ENCODE measurements around the gene UNCX. TPM values are rescaled to one million over a fixed set of nuclear protein-coding genes. Genes with fewer than 3 reads are reported as not detected.
"Not testable (repeated sequence)": the region's sequence is repeated elsewhere in the genome, so short reads cannot be mapped to it uniquely, and the experiment has no call there.

UNCX gene
- total RNA-seq, 1 donor from 2014 or later = not detected

DNA sequence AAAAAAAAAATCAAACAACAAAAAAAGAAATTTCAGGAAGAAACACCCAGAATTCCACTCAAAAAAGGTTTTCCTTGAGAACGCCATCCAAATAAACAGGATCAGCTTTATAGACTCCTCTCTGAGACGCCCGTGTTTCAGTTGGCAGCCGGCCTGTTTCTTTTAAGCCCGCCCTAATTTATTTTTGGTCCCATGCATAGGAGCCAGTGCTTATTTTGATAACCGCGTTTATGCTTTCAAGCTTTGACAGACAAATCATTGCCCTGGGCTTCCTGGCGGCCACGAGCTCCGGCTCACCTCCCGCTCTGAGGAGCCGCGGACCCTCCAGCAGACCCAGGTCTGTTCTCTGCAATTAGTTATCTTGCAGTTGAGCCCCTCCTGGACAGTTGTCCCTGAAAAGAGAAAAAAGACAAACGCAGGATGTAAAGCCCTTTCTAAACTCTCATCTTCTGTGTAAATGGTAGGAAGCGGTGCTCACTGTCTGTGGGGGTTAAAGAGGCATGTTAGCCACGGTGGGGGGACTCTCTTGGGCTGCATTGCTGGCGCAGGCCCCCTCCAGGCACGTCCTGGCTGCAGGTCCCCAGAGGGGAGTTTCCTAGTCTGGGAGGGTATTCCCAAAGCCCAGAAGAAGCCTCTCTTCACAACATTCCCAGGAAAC, 22.2 kb upstream of the UNCX start:
- Histone ChIP-seq H3K4me3 (no peak overlapping the region), H3K4me1 (peaks cover 14% of the 10 kb centered on the region), H3K36me3 (no peaks in the 10 kb centered on the region), H3K27ac (no peak overlapping the region), H3K9me3 (no peaks in the 10 kb centered on the region), H3K27me3 (no peaks in the 10 kb centered on the region)
- TF ChIP-seq POLR2AphosphoS5 (IDR thresholded peaks at IDR 0.05; ENCODE audit: insufficient read depth in 1 of 2, low read depth in 1 of 2) = no peak
- TF ChIP-seq, protein P1, sequence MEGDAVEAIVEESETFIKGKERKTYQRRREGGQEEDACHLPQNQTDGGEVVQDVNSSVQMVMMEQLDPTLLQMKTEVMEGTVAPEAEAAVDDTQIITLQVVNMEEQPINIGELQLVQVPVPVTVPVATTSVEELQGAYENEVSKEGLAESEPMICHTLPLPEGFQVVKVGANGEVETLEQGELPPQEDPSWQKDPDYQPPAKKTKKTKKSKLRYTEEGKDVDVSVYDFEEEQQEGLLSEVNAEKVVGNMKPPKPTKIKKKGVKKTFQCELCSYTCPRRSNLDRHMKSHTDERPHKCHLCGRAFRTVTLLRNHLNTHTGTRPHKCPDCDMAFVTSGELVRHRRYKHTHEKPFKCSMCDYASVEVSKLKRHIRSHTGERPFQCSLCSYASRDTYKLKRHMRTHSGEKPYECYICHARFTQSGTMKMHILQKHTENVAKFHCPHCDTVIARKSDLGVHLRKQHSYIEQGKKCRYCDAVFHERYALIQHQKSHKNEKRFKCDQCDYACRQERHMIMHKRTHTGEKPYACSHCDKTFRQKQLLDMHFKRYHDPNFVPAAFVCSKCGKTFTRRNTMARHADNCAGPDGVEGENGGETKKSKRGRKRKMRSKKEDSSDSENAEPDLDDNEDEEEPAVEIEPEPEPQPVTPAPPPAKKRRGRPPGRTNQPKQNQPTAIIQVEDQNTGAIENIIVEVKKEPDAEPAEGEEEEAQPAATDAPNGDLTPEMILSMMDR (IDR thresholded peaks at IDR 0.05) = no peak
- no peak for TF ChIP-seq POLR2A (IDR thresholded peaks at IDR 0.05)
- intact Hi-C loops (cut with DNase I) = no loop called here
- DNase-seq (ENCODE audit: extremely low spot score in 2 of 2) = no peak

DNA sequence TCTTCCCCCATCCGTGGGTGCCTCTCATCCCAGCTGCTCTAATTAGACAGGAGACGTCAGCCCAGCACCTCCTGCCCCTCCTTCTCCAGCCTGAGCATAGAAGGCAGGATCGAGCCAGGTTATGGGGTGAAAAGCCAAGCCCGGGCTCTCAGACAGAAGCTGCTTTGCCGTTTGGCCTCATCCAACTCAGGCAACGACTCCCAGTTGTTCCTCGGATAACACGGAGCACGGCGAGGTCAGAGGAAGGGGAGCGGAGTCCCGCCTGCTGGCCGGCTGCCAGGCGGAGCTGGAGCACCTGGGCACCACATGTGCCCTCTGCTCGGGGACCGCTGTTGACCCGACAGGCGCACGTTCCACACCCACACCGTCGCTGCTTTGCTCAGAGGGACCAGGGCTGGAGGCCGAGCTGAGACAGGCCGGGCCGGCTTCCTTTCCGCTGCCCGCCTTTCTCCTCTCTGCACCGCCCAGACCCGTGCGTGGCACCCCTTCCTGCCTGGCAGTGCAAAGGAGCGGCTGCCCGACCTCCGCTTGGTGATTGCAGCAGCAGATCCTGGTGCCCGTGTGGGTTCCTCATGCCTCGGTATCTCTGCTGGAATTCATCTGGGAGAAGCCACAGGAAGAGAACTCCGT, 21.6 kb upstream of the UNCX start:
- peaks cover 14% of the 10 kb centered on the region for H3K4me1 ChIP-seq
- TF ChIP-seq POLR2A (IDR thresholded peaks at IDR 0.05) (no peak), POLR2AphosphoS5 (IDR thresholded peaks at IDR 0.05; ENCODE audit: insufficient read depth in 1 of 2, low read depth in 1 of 2) (no peak)
- TF ChIP-seq, protein P1 (IDR thresholded peaks at IDR 0.05) = no peak
- no peaks in the 10 kb centered on the region for H3K9me3 ChIP-seq
- H3K27me3 ChIP-seq = no peaks in the 10 kb centered on the region
- H3K36me3 ChIP-seq = no peaks in the 10 kb centered on the region
- intact Hi-C loops (cut with DNase I) = no loop called here
- no peak overlapping the region for H3K27ac ChIP-seq
- H3K4me3 ChIP-seq = no peak overlapping the region
- no peak for DNase-seq (ENCODE audit: extremely low spot score in 2 of 2)

DNA sequence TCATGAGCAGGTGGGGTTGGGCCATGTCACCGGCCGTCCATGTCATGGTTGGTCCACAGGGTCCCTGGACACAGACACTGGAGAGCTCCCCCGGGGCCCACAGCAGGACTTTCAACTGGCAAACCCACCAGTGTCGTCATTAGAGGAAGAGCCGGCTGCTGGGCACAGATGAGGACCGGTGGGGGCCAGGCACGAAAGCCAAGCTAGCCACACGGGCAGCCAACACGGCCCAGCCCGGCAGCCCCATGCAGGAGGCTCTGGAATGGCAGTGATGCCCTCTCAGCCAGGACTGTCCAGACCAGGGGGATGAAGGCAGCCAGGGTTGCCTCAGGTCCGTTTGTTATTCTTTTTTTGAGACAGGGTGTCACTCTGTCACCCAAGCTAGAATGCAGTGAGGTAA, 21.1 kb upstream of the UNCX start:
- DNase-seq (ENCODE audit: extremely low spot score in 2 of 2) = no peak
- H3K27me3 ChIP-seq = no peaks in the 10 kb centered on the region

DNA sequence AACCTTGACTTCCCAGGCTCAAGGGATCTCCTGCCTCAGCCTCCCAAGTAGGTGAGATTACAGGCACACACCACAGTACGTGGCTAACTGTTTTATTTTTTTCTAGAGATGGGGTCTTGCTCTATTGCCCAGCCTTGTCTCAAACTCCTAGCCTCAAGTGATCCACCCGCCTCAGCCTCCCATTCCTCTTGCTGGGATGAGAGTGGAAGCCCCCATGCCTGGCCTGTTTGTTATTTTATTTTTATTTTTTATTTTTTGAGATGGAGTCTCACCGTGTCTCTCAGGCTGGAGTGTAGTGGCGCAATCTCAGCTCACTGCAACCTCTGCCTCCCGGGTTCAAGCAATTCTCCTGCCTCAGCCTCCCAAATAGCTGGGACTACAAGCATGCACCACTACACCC, 20.6 kb upstream of the UNCX start:
- intact Hi-C loops (cut with DNase I); H3K9me3 ChIP-seq; H3K27ac ChIP-seq; H3K27me3 ChIP-seq; DNase-seq (ENCODE audit: extremely low spot score in 2 of 2); H3K36me3 ChIP-seq; H3K4me3 ChIP-seq: not testable (repeated sequence)
- H3K4me1 ChIP-seq = peaks cover 14% of the 10 kb centered on the region

More for the DNA sequence above, 21.1 kb upstream of the UNCX start:
- no peak overlapping the region for H3K4me3 ChIP-seq
- H3K36me3 ChIP-seq = no peaks in the 10 kb centered on the region
- H3K9me3 ChIP-seq = no peaks in the 10 kb centered on the region
- no peak overlapping the region for H3K27ac ChIP-seq
- peaks cover 14% of the 10 kb centered on the region for H3K4me1 ChIP-seq
- no peak for TF ChIP-seq POLR2A (IDR thresholded peaks at IDR 0.05)
- no peak for TF ChIP-seq POLR2AphosphoS5 (IDR thresholded peaks at IDR 0.05; ENCODE audit: insufficient read depth in 1 of 2, low read depth in 1 of 2)
- TF ChIP-seq, protein P1 (IDR thresholded peaks at IDR 0.05) = no peak
- intact Hi-C loops (cut with DNase I) = no loop called here

DNA sequence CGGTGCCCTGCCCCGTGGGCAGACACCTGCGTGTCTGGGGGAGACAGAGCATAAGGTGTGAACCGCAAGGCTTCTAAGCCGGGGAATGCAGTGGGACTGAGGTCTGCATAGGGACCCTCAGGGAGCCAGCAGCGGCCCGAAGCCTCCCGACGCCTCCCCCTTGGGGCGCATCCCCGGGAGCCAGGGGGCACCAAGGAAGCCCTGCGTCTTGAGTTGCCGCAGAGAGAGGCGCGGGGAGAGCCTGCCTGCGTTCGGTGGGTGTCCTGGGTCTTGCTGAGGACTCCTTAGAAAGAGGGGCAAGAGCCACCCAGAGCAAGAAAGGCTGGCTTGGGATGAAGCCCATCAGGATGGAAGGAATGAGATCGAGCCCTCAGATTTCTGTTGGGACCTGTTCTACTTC, 18.2 kb upstream of the UNCX start:
- no peak for TF ChIP-seq POLR2A (IDR thresholded peaks at IDR 0.05)
- H3K27ac ChIP-seq = no peak overlapping the region

DNA sequence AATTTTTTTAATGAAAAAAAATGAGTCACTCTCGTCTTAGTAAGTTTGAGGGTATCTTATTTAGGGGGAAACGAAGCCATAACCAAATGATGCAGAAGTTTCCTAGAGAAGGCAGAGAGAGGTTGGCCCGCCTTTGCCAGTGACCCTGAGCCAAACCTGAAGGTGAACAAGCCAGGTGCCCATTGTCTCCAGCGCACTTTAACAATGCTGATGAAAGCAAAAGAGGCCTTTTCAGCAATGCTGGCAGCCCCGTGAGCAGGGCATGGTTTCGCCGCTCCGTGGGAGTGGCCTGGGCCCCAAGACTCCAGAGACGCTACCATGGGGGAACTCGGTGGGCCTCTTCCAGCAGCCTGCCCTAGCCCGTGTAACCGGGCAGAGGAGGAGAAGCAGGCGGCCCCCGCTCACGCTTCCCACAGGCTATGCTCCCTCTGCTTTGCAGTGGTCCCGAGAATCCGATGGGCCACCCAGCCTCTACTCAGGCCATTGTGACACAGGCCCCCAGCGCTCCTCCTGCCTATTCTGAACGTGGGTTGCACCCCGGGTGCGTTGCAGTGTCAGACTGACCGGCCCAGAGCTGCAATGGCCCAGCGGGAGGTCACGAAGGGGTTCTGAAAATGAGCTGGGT, 14.0 kb upstream of the UNCX start:
- no peaks in the 10 kb centered on the region for H3K4me1 ChIP-seq
- peaks cover 2% of the 10 kb centered on the region for H3K27me3 ChIP-seq

More for the DNA sequence above, 18.2 kb upstream of the UNCX start:
- DNase-seq (ENCODE audit: extremely low spot score in 2 of 2) = no peak
- intact Hi-C loops (cut with DNase I) = no loop called here
- H3K9me3 ChIP-seq = no peaks in the 10 kb centered on the region
- no peaks in the 10 kb centered on the region for H3K27me3 ChIP-seq
- H3K4me1 ChIP-seq = peaks cover 14% of the 10 kb centered on the region
- no peak overlapping the region for H3K4me3 ChIP-seq
- H3K36me3 ChIP-seq = no peaks in the 10 kb centered on the region

More for the DNA sequence above, 14.0 kb upstream of the UNCX start:
- H3K36me3 ChIP-seq = no peaks in the 10 kb centered on the region
- intact Hi-C loops (cut with DNase I) = no loop called here
- no peak for DNase-seq (ENCODE audit: extremely low spot score in 2 of 2)
- no peak overlapping the region for H3K27ac ChIP-seq
- TF ChIP-seq POLR2AphosphoS5 (IDR thresholded peaks at IDR 0.05; ENCODE audit: insufficient read depth in 1 of 2, low read depth in 1 of 2) = no peak
- TF ChIP-seq POLR2A (IDR thresholded peaks at IDR 0.05) = no peak
- TF ChIP-seq, protein P1 (IDR thresholded peaks at IDR 0.05) = no peak
- no peak overlapping the region for H3K4me3 ChIP-seq
- no peaks in the 10 kb centered on the region for H3K9me3 ChIP-seq
